Measurements from ENCODE around the gene VWF.

Gene VWF

GRCh38 chr12:6085841-6086240 lies 38.6 kb downstream of the VWF start:
- H3K27me3 ChIP-seq (ENCODE audit: low read depth, low read length) = peaks cover 37% of the 10 kb centered on the region
- H3K9me3 ChIP-seq (ENCODE audit: insufficient read depth, low read length) = no peaks in the 10 kb centered on the region
- TF ChIP-seq CTCF (IDR thresholded peaks at IDR 0.05; ENCODE audit: low read depth, low read length) (no peak), EZH2phosphoT487 (IDR thresholded peaks at IDR 0.05; ENCODE audit: low read depth) (no peak)
- H4K20me1 ChIP-seq (ENCODE audit: insufficient read depth, low read length) = no peaks in the 10 kb centered on the region
- no peak overlapping the region for H3K4me3 ChIP-seq (ENCODE audit: low read length)
- H3K4me1 ChIP-seq (ENCODE audit: low read length) = no peaks in the 10 kb centered on the region
- H3K27ac ChIP-seq (ENCODE audit: low read length) = no peak overlapping the region
- H2AFZ ChIP-seq (ENCODE audit: low read depth, low read length) = no peak overlapping the region
- H3K36me3 ChIP-seq (replicated peaks; ENCODE audit: low read depth, low read length) = no peaks in the 10 kb centered on the region
- no peaks in the 10 kb centered on the region for H3K79me2 ChIP-seq (ENCODE audit: low read length)
- H3K4me2 ChIP-seq (ENCODE audit: low read length) = no peak overlapping the region
- no peak overlapping the region for H3K9ac ChIP-seq (ENCODE audit: low read length)

- H3K4me1 ChIP-seq (ENCODE audit: low read length) = no peaks in the 10 kb centered on the region
- H3K4me3 ChIP-seq (ENCODE audit: low read length) = no peak overlapping the region
- no peak overlapping the region for H2AFZ ChIP-seq (ENCODE audit: low read depth, low read length)
- no peak overlapping the region for H3K4me2 ChIP-seq (ENCODE audit: low read length)
- H3K27me3 ChIP-seq (ENCODE audit: low read depth, low read length) = peaks cover 30% of the 10 kb centered on the region
- TF ChIP-seq CTCF (IDR thresholded peaks at IDR 0.05; ENCODE audit: low read depth, low read length) = no peak
- no peak for TF ChIP-seq EZH2phosphoT487 (IDR thresholded peaks at IDR 0.05; ENCODE audit: low read depth)
- H3K79me2 ChIP-seq (ENCODE audit: low read length) = no peaks in the 10 kb centered on the region
- no peak overlapping the region for H3K9ac ChIP-seq (ENCODE audit: low read length)
- H4K20me1 ChIP-seq (ENCODE audit: insufficient read depth, low read length) = no peaks in the 10 kb centered on the region
- H3K27ac ChIP-seq (ENCODE audit: low read length) = no peak overlapping the region
- H3K36me3 ChIP-seq (replicated peaks; ENCODE audit: low read depth, low read length) = no peaks in the 10 kb centered on the region
- H3K9me3 ChIP-seq (ENCODE audit: insufficient read depth, low read length) = no peaks in the 10 kb centered on the region
Measured at GRCh38 chr12:6084969-6085450, 39.5 kb downstream of the VWF start.

- H3K9me3 ChIP-seq (ENCODE audit: insufficient read depth, low read length) = no peaks in the 10 kb centered on the region
- no peaks in the 10 kb centered on the region for H4K20me1 ChIP-seq (ENCODE audit: insufficient read depth, low read length)
- no peaks in the 10 kb centered on the region for H3K79me2 ChIP-seq (ENCODE audit: low read length)
- H2AFZ ChIP-seq (ENCODE audit: low read depth, low read length) = no peak overlapping the region
- TF ChIP-seq EZH2phosphoT487 (IDR thresholded peaks at IDR 0.05; ENCODE audit: low read depth) = no peak
- TF ChIP-seq CTCF (IDR thresholded peaks at IDR 0.05; ENCODE audit: low read depth, low read length) = no peak
- H3K27me3 ChIP-seq (ENCODE audit: low read depth, low read length) = peaks cover 33% of the 10 kb centered on the region
- H3K27ac ChIP-seq (ENCODE audit: low read length) = no peak overlapping the region
- H3K4me1 ChIP-seq (ENCODE audit: low read length) = no peaks in the 10 kb centered on the region
- no peak overlapping the region for H3K4me3 ChIP-seq (ENCODE audit: low read length)
- H3K4me2 ChIP-seq (ENCODE audit: low read length) = no peak overlapping the region
- no peaks in the 10 kb centered on the region for H3K36me3 ChIP-seq (replicated peaks; ENCODE audit: low read depth, low read length)
- H3K9ac ChIP-seq (ENCODE audit: low read length) = no peak overlapping the region
Measured at GRCh38 chr12:6084261-6084968, 40.1 kb downstream of the VWF start.

- no peaks in the 10 kb centered on the region for H3K79me2 ChIP-seq (ENCODE audit: low read length)
- no peak for TF ChIP-seq CTCF (IDR thresholded peaks at IDR 0.05; ENCODE audit: low read depth, low read length)
- H3K9ac ChIP-seq (ENCODE audit: low read length) = no peak overlapping the region
- no peaks in the 10 kb centered on the region for H3K36me3 ChIP-seq (replicated peaks; ENCODE audit: low read depth, low read length)
- H3K27me3 ChIP-seq (ENCODE audit: low read depth, low read length) = peaks cover 25% of the 10 kb centered on the region
- no peaks in the 10 kb centered on the region for H4K20me1 ChIP-seq (ENCODE audit: insufficient read depth, low read length)
- H2AFZ ChIP-seq (ENCODE audit: low read depth, low read length) = no peak overlapping the region
- H3K4me2 ChIP-seq (ENCODE audit: low read length) = no peak overlapping the region
- no peak overlapping the region for H3K4me3 ChIP-seq (ENCODE audit: low read length)
- H3K9me3 ChIP-seq (ENCODE audit: insufficient read depth, low read length) = no peaks in the 10 kb centered on the region
- H3K4me1 ChIP-seq (ENCODE audit: low read length) = no peaks in the 10 kb centered on the region
- H3K27ac ChIP-seq (ENCODE audit: low read length) = no peak overlapping the region
Measured at GRCh38 chr12:6083601-6084000, 40.9 kb downstream of the VWF start.
